ENCODE results near the gene BIN1. TPM values are rescaled to one million over a fixed set of nuclear protein-coding genes. Genes with fewer than 3 reads are reported as not detected.

Gene BIN1
- total RNA-seq, 2 donors from 2014 or later: 24.4 to 43.5 TPM

DNA sequence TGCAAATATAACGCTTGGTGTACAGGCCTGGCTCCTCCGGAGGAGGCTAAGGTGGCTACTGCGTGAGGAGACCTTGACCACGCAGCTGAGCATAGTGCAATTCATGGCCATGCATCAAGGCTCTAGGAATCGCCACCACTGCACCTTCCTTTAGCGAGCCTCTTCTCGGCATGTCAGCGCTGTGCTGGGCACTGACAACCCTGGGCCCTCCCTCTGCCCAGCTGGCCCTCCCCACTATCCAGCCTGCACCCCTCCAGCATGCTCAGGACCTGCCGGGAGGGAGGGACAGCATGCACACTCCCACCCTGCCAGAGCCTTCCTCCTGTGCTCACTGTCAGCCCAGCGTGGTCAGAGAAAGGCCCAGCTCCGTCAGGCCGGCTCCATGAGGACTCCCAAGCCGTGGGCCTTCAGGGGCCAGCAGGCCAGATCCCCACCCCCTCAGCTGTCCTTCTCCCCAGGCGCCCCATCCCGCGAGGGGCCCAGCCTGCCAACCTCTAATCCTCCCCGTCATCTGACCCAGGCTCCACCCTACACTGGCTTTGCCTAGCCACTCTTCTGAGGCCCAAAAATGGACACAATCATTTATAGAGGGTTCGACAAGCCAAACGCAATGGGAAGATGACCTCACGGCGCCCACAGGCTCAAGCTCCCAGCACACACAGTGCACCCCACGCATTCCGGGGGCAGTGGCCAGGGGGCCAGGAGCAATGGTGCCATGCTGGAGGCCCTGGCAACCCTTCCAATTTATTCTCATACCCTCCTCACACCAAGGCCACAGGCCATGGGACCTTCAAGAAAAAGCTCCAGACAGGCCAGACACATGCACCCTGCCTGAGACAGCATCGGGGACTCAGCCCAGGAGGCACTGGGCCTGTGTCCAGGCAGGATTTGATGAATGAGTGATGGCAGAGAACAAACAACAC lies 3.5 kb downstream of the BIN1 start:
- Histone ChIP-seq H3K27ac (no peak overlapping the region), H3K4me3 (no peak overlapping the region)
- no peak for ATAC-seq

DNA sequence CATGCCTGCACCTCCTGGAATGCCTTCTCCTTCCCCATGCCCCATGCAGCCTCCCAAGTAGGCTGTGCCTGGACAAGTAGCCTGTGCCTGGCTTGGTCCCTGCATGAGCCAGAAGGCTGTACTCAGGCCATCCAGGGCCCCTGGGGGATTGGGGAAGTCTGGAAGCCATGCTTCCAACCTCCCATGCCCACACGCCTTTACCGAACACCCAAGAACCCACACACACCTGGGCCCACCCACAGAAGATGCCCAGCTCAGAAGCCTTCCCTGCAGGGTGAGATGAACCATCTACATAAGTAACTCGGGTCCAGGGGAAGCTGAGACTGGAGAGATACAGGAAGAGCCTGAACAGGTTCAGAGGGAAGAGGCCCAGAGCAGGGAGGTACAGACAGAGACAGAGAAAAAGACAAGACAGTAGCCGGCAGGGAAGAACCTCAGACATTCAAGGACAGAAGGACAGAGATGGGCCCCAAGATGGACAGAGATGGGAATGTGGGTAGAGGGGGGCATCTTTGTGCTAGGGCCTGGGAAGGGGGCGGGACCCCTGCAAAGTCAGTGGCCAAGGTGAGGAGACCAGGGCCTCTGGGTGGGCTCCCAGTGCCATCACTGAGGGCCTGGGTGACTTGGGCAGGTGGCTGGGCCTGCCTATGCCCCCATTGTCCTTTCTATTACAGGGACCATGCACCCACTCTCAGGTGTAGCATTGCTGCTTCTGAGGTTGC lies 4.3 kb downstream of the BIN1 start:
- Histone ChIP-seq H3K27ac (no peak overlapping the region), H3K4me3 (no peak overlapping the region), H3K9me3 (no peaks in the 10 kb centered on the region), H3K4me1 (peaks cover 40% of the 10 kb centered on the region), H3K36me3 (replicated peaks in 1 of 2; ENCODE audit: insufficient read depth in 1 of 2, low read depth in 2 of 2) (no peaks in the 10 kb centered on the region), H3K27me3 (no peaks in the 10 kb centered on the region)
- ATAC-seq (no peak), DNase-seq (no peak)
- TF ChIP-seq, protein P1, sequence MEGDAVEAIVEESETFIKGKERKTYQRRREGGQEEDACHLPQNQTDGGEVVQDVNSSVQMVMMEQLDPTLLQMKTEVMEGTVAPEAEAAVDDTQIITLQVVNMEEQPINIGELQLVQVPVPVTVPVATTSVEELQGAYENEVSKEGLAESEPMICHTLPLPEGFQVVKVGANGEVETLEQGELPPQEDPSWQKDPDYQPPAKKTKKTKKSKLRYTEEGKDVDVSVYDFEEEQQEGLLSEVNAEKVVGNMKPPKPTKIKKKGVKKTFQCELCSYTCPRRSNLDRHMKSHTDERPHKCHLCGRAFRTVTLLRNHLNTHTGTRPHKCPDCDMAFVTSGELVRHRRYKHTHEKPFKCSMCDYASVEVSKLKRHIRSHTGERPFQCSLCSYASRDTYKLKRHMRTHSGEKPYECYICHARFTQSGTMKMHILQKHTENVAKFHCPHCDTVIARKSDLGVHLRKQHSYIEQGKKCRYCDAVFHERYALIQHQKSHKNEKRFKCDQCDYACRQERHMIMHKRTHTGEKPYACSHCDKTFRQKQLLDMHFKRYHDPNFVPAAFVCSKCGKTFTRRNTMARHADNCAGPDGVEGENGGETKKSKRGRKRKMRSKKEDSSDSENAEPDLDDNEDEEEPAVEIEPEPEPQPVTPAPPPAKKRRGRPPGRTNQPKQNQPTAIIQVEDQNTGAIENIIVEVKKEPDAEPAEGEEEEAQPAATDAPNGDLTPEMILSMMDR (IDR thresholded peaks at IDR 0.05): no peak
- no peak for TF ChIP-seq POLR2A (IDR thresholded peaks at IDR 0.05)
- intact Hi-C loops (cut with DNase I): no loop called here
- WGBS, 2 donors: 93 to 96% methylated on average over 3 of the region's 5 CpGs

More for the DNA sequence above, 3.5 kb downstream of the BIN1 start:
- Histone ChIP-seq H3K4me1 (peaks cover 46% of the 10 kb centered on the region), H3K27me3 (no peaks in the 10 kb centered on the region), H3K9me3 (no peaks in the 10 kb centered on the region), H3K36me3 (replicated peaks in 1 of 2; ENCODE audit: insufficient read depth in 1 of 2, low read depth in 2 of 2) (no peaks in the 10 kb centered on the region)
- no peak for DNase-seq
- 77 to 82% methylated on average over 14 to 21 of the region's 24 CpGs for WGBS, 2 donors
- intact Hi-C loops (cut with DNase I): no loop called here
- no peak for TF ChIP-seq POLR2A (IDR thresholded peaks at IDR 0.05)
- TF ChIP-seq, protein P1 (IDR thresholded peaks at IDR 0.05): no peak

DNA sequence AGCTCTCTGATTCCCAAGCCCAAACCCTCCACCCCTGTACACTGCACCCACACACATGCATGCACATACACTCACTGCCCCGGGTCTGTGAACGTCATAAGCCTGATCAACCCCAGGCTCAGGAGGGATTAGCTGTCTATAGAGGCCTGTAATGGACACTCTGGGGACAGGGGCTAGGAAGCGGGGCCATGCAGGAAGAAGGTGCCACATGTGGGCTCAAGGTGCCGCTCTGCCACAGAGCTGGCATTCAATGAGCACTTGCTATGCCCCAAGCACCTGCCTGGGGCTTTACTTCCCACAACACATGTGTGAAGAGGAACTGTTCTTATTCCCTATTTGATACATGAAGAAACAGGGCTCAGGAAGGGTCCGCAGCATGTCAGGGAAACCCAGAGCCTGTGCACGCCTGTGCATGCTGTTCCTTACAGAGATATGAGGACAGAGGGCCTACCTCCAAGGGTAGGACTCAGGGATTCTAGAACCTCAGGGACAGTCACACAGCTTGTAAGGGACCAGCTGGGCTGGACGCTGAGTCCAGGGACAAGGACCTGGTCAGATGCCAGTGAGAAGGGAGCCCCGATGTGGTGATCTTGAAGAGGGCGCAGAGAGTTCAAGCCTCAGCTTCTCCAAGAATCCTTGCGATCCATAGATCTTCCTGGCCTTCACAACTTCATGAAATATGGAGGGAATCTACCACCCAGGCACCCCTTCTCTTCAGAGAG lies 5.0 kb downstream of the BIN1 start:
- no peak overlapping the region for H3K27ac ChIP-seq
- intact Hi-C loops (cut with DNase I): no loop called here
- TF ChIP-seq, protein P1 (IDR thresholded peaks at IDR 0.05): no peak
- no peak for TF ChIP-seq POLR2A (IDR thresholded peaks at IDR 0.05)
- no peaks in the 10 kb centered on the region for H3K27me3 ChIP-seq
- 75 to 81% methylated on average over 7 to 10 of the region's 10 CpGs for WGBS, 2 donors
- H3K9me3 ChIP-seq: no peaks in the 10 kb centered on the region
- ATAC-seq (no peak), DNase-seq (no peak)
- no peaks in the 10 kb centered on the region for H3K36me3 ChIP-seq (replicated peaks in 1 of 2; ENCODE audit: insufficient read depth in 1 of 2, low read depth in 2 of 2)
- H3K4me1 ChIP-seq: peaks cover 38% of the 10 kb centered on the region
- no peak overlapping the region for H3K4me3 ChIP-seq

DNA sequence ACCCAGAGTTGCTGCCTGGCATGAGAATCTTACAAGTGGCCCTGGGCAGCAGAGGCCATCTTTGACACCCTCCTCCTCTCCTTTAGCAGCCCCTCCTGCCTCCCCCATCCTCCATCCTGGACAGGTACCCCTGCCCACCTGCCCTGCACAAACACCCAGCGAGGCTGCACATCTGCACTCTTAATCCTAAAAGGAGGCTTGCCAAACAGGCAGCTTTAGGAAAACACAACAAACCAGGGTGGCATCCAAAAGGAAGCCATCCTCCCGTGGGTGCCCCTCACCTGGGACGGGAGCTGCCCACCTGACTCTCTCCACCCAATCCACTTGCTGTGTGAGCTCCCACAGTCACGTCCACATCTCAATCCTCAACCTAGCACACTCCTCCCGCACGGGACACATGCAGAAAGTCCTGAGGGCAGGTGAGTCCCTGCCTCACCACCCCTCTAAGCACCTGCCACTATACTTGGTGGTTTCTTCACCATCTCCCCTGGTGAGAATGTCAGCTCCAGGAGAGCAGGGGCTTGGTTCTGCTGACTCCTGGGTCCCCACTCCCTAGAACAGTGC lies 5.8 kb downstream of the BIN1 start:
- no peaks in the 10 kb centered on the region for H3K9me3 ChIP-seq
- TF ChIP-seq, protein P1 (IDR thresholded peaks at IDR 0.05): no peak
- TF ChIP-seq POLR2A (IDR thresholded peaks at IDR 0.05): no peak
- H3K36me3 ChIP-seq (replicated peaks in 1 of 2; ENCODE audit: insufficient read depth in 1 of 2, low read depth in 2 of 2): no peaks in the 10 kb centered on the region
- H3K27me3 ChIP-seq: no peaks in the 10 kb centered on the region
- intact Hi-C loops (cut with DNase I): no loop called here
- WGBS, 2 donors: 89 to 100% methylated on average over 3 to 6 of the region's 6 CpGs
- H3K27ac ChIP-seq: peak overlapping the region in 3 of 4 donors; percentile 14 to 58 (median 16)
- no peak overlapping the region for H3K4me3 ChIP-seq
- ATAC-seq (no peak), DNase-seq (no peak)
- H3K4me1 ChIP-seq: peaks cover 38% of the 10 kb centered on the region
